Mesothelial cell of epicardium (in vitro differentiated cells): ENCODE measurements around the gene MLLT6. TPM values are rescaled to one million over a fixed set of nuclear protein-coding genes. Genes with fewer than 3 reads are reported as not detected.

Experiments
- DNase-seq, 2 experiments: peaks; one replicate each; pipeline ENCODE4 v3.0.0; 2021; ENCODE audit warnings: low spot score in 2 of 2; ENCODE audit not compliant: unreplicated experiment in 2 of 2
- H3K27ac Mint-ChIP-seq: 2 replicates; pipeline ENCODE4 v1.8.0; 2021; ENCODE audit warnings: mixed read lengths
- H3K27me3 Mint-ChIP-seq: 2 replicates; pipeline ENCODE4 v1.8.0; 2021; ENCODE audit warnings: low read depth, mixed read lengths
- H3K36me3 Mint-ChIP-seq: 2 replicates; pipeline ENCODE4 v1.8.0; 2021; ENCODE audit warnings: mixed read lengths
- H3K4me1 Mint-ChIP-seq: 2 replicates; pipeline ENCODE4 v1.8.0; 2021; ENCODE audit warnings: mixed read lengths
- H3K4me3 Mint-ChIP-seq: 2 replicates; pipeline ENCODE4 v1.8.0; 2021; ENCODE audit warnings: mild to moderate bottlenecking, moderate library complexity, mixed read lengths
- H3K9me3 Mint-ChIP-seq: 2 replicates; pipeline ENCODE4 v1.8.0; 2021; ENCODE audit warnings: mixed read lengths
- CTCF ChIP-seq: fragments of 200-600 bp; sonication (generic); IDR thresholded peaks from one replicate; pipeline ENCODE4 v1.5.0; 2021; ENCODE audit warnings: antibody characterized with exemption; ENCODE audit not compliant: unreplicated experiment
- total RNA-seq: library from RNA; stranded (reverse); gene quantifications from 3 replicates; pipeline ENCODE4 v1.2.1, GENCODE V29; 2021

The MLLT6 gene
- total RNA-seq, 1 donor from 2014 or later = 184 TPM

GRCh38 chr17:38698760-38699159, 6.3 kb upstream of the MLLT6 start:
- H3K36me3 Mint-ChIP-seq = no peaks in the 10 kb centered on the region
- no peaks in the 10 kb centered on the region for H3K9me3 Mint-ChIP-seq
- no peak for TF ChIP-seq CTCF
- H3K27ac Mint-ChIP-seq = peak overlapping the region; percentile 87
- no peaks in the 10 kb centered on the region for H3K27me3 Mint-ChIP-seq
- H3K4me1 Mint-ChIP-seq = peaks cover 37% of the 10 kb centered on the region
- H3K4me3 Mint-ChIP-seq = no peak overlapping the region
- no peak for DNase-seq

- Mint-ChIP-seq H3K9me3 (no peaks in the 10 kb centered on the region), H3K27ac (peak overlapping the region; percentile 94), H3K4me3 (peak overlapping the region; percentile 62), H3K36me3 (no peaks in the 10 kb centered on the region), H3K4me1 (peaks cover 45% of the 10 kb centered on the region), H3K27me3 (no peaks in the 10 kb centered on the region)
- no peak for TF ChIP-seq CTCF
- DNase-seq = no peak
These were observed 3.4 kb upstream of the MLLT6 start for GRCh38 chr17:38701504-38702165.

- peak overlapping the region; percentile 97 for H3K27ac Mint-ChIP-seq
- no peaks in the 10 kb centered on the region for H3K36me3 Mint-ChIP-seq
- no peaks in the 10 kb centered on the region for H3K27me3 Mint-ChIP-seq
- H3K4me1 Mint-ChIP-seq = peaks cover 52% of the 10 kb centered on the region
- no peaks in the 10 kb centered on the region for H3K9me3 Mint-ChIP-seq
- peak; percentile 63 to 79 for DNase-seq
- no peak for TF ChIP-seq CTCF
- peak overlapping the region; percentile 90 for H3K4me3 Mint-ChIP-seq
These were observed 2.7 kb upstream of the MLLT6 start for GRCh38 chr17:38702166-38702915.

GRCh38 chr17:38702916-38703741, 1.9 kb upstream of the MLLT6 start:
- no peaks in the 10 kb centered on the region for H3K9me3 Mint-ChIP-seq
- no peaks in the 10 kb centered on the region for H3K27me3 Mint-ChIP-seq
- peak overlapping the region; percentile 90 for H3K4me3 Mint-ChIP-seq
- peaks cover 54% of the 10 kb centered on the region for H3K4me1 Mint-ChIP-seq
- H3K27ac Mint-ChIP-seq = peak overlapping the region; percentile 97
- no peaks in the 10 kb centered on the region for H3K36me3 Mint-ChIP-seq
- no peak for DNase-seq
- TF ChIP-seq CTCF = no peak

- TF ChIP-seq CTCF = no peak
- Mint-ChIP-seq H3K27ac (peak overlapping the region; percentile 97), H3K4me1 (peaks cover 54% of the 10 kb centered on the region), H3K9me3 (no peaks in the 10 kb centered on the region), H3K27me3 (no peaks in the 10 kb centered on the region), H3K4me3 (peak overlapping the region; percentile 90), H3K36me3 (no peaks in the 10 kb centered on the region)
- DNase-seq = peak; percentile 73 to 80
These were observed 1.1 kb upstream of the MLLT6 start for GRCh38 chr17:38703742-38704605.
